ENCODE results near the gene IDI2. TPM values are rescaled to one million over a fixed set of nuclear protein-coding genes. Genes with fewer than 3 reads are reported as not detected.

The IDI2 gene
- total RNA-seq, 2 donors from 2014 or later = not detected

DNA sequence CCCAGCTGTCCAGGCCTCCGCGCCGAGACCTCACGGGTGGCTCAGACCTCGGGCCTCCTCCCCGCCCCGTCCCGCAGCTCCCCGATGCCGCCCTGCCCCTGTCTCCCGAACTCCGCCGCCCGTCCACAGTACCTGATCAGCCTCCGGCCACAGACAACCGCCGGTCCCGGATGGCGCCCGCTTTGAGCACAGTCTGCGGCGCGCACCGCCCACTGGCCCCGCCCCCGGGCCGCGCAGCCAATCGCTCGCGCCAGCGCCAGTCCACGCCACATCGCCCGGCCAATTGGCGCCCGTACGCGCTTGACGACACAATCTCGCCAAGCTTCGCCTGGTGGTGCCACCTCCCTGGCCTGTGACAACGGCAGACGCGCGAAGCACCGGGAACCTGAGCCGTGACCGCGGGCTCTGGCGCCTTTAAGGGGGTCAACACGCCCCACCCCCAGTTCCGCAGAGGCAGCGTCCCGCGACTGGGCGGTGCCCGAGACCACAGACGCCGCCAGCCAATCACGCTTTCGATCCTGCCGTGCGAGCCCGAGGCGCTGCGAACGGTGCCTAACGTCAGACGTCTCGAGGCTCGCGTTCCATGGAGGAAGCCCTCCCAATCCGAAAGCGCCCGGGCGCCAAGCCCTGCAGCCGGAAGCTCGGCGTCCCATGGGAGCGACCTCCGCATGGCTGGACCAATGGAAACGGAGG, 23.2 kb upstream of the IDI2 start, which contains the start of gene IDI1:
IDI1 (minus strand) TSS at position 388 of the 693 bp plus-strand sequence; CDS start at position 272, 116 bp downstream.
- peak; percentile 96 for DNase-seq (ENCODE audit: low spot score)
- H3K9me3 ChIP-seq = no peaks in the 10 kb centered on the region
- no peaks in the 10 kb centered on the region for H3K27me3 ChIP-seq (replicated peaks; ENCODE audit: insufficient read depth)
- H3K27ac ChIP-seq = peak within 1 kb of the TSS; percentile 99 to 100
- peak; percentile 88 for TF ChIP-seq POLR2A (IDR thresholded peaks at IDR 0.05)
- peak; percentile 80 for TF ChIP-seq POLR2AphosphoS5 (IDR thresholded peaks at IDR 0.05)
- TF ChIP-seq, protein P1, sequence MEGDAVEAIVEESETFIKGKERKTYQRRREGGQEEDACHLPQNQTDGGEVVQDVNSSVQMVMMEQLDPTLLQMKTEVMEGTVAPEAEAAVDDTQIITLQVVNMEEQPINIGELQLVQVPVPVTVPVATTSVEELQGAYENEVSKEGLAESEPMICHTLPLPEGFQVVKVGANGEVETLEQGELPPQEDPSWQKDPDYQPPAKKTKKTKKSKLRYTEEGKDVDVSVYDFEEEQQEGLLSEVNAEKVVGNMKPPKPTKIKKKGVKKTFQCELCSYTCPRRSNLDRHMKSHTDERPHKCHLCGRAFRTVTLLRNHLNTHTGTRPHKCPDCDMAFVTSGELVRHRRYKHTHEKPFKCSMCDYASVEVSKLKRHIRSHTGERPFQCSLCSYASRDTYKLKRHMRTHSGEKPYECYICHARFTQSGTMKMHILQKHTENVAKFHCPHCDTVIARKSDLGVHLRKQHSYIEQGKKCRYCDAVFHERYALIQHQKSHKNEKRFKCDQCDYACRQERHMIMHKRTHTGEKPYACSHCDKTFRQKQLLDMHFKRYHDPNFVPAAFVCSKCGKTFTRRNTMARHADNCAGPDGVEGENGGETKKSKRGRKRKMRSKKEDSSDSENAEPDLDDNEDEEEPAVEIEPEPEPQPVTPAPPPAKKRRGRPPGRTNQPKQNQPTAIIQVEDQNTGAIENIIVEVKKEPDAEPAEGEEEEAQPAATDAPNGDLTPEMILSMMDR (IDR thresholded peaks at IDR 0.05) = peak in 1 of 4 experiments; percentile 20
- H3K4me3 ChIP-seq = peak within 1 kb of the TSS; percentile 80 to 83
- H3K4me1 ChIP-seq (replicated peaks) = peaks cover 3% of the 10 kb centered on the region
- H3K36me3 ChIP-seq = no peaks in the 10 kb centered on the region
- WGBS = under 1% methylated on average over 68 of the region's 83 CpGs
- intact Hi-C loops (cut with DNase I) = loop anchor here (2.0 to 5.0 kb wide), 2 partner anchors 60 to 117 kb away; partner anchors contain the start of genes GTPBP4 and LARP4B

DNA sequence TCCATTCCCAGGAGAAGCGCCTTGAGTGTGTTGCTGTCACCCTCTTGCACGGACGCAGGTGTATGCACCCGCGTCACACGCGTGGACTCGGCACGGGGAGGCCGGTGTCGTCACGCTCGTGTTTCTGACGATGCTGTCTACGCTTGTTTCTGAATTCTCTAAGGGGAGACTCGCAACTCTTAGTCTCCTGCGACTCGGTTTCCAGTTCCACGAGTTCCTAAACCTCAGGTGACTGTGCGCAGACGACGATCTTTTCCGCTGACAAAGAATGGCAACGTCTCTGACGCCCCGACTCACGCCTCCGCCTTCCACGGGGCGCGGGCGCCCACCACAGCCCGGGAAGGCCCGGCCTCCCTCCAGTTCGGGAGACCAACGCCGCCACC, 22.7 kb upstream of the IDI2 start:
- Histone ChIP-seq H3K36me3 (no peaks in the 10 kb centered on the region), H3K27me3 (replicated peaks; ENCODE audit: insufficient read depth) (no peaks in the 10 kb centered on the region), H3K27ac (peak overlapping the region; percentile 99 to 100), H3K4me1 (replicated peaks) (peaks cover 3% of the 10 kb centered on the region), H3K9me3 (no peaks in the 10 kb centered on the region), H3K4me3 (peak overlapping the region; percentile 80 to 83)
- intact Hi-C loops (cut with DNase I) = loop anchor here (2.0 to 5.0 kb wide), 2 partner anchors 60 to 116 kb away; partner anchors contain the start of genes GTPBP4 and LARP4B
- no peak for DNase-seq (ENCODE audit: low spot score)
- WGBS = under 1% methylated on average over 37 of the region's 37 CpGs
- TF ChIP-seq, protein P1 (IDR thresholded peaks at IDR 0.05) = no peak
- TF ChIP-seq POLR2A (IDR thresholded peaks at IDR 0.05) (no peak), POLR2AphosphoS5 (IDR thresholded peaks at IDR 0.05) (no peak)

DNA sequence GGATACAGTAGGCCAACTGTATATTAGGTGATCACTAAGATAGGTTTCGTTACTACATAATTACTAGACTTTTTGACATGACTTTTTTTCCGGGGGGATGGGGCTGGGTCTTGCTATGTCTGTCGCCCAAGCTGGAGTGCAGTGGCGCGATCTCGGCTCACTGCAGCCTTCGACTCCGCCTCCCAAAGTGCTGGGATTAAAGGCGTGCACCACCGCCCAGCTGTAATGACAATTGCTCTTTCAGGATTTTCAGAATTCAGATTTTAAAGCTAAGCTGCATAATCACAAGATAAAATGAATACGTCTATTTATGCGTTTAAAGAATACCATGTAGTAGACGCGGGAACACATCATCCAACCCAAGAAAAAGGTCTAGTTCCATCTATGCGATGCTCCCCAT, 22.3 kb upstream of the IDI2 start:
- DNase-seq (ENCODE audit: low spot score) = no peak
- WGBS = 5% methylated on average over 15 of the region's 15 CpGs
- H3K27ac ChIP-seq = peak overlapping the region; percentile 99 to 100
- H3K36me3 ChIP-seq = no peaks in the 10 kb centered on the region
- intact Hi-C loops (cut with DNase I) = loop anchor here (2.0 to 5.0 kb wide), 2 partner anchors 59 to 116 kb away; partner anchors contain the start of genes GTPBP4 and LARP4B
- peak overlapping the region; percentile 80 to 83 for H3K4me3 ChIP-seq
- peaks cover 3% of the 10 kb centered on the region for H3K4me1 ChIP-seq (replicated peaks)
- H3K27me3 ChIP-seq (replicated peaks; ENCODE audit: insufficient read depth) = no peaks in the 10 kb centered on the region
- H3K9me3 ChIP-seq = no peaks in the 10 kb centered on the region
- TF ChIP-seq, protein P1 (IDR thresholded peaks at IDR 0.05) = no peak
- TF ChIP-seq POLR2AphosphoS5 (IDR thresholded peaks at IDR 0.05) (no peak), POLR2A (IDR thresholded peaks at IDR 0.05) (no peak)

DNA sequence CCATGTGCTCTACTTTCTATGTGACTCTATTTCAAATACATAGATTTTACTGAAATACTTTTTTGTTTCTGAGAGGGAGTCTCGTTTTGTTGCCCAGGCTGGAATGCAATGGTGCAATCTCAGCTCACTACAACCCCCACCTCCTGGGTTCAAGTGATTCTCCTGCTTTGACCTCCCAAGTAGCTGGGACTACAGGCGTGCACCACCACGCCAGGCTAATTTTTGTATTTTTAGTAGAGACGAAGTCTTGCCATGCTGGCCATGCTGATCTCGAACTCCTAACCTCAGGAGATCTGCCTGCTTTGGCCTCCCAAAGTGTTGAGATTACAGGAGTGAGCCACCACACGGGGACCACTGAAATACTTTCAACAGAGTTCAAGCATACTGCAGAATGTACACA, 19.8 kb upstream of the IDI2 start:
- 84% methylated on average over 6 of the region's 6 CpGs for WGBS
- no peaks in the 10 kb centered on the region for H3K36me3 ChIP-seq
- H3K4me1 ChIP-seq (replicated peaks) = peaks cover 3% of the 10 kb centered on the region
- no peak overlapping the region for H3K4me3 ChIP-seq
- intact Hi-C loops (cut with DNase I) = loop anchor here (5.0 kb wide), 1 partner anchor 113 kb away; the partner anchor contains the start of gene LARP4B
- TF ChIP-seq POLR2AphosphoS5 (IDR thresholded peaks at IDR 0.05) (no peak), POLR2A (IDR thresholded peaks at IDR 0.05) (no peak)
- TF ChIP-seq, protein P1 (IDR thresholded peaks at IDR 0.05) = no peak
- no peaks in the 10 kb centered on the region for H3K9me3 ChIP-seq
- DNase-seq (ENCODE audit: low spot score) = no peak
- H3K27ac ChIP-seq = no peak overlapping the region
- no peaks in the 10 kb centered on the region for H3K27me3 ChIP-seq (replicated peaks; ENCODE audit: insufficient read depth)
